GM23248 (cell line): ENCODE data around the gene MON2. TPM values are rescaled to one million over a fixed set of nuclear protein-coding genes. Genes with fewer than 3 reads are reported as not detected.

Source experiments
- DNase-seq: peaks from one replicate; pipeline ENCODE4 v3.0.0-alpha.2; 2015
- H2AFZ ChIP-seq: fragments of 200-600 bp; sonication (generic); 2 replicates; pipeline ENCODE4 v1.6.1; 2016; ENCODE audit warnings: antibody characterized with exemption
- H3F3A ChIP-seq: fragments of 200-600 bp; sonication (generic); 2 replicates; pipeline ENCODE4 v1.6.1; 2016; ENCODE audit warnings: mild to moderate bottlenecking, antibody characterized with exemption, mixed run types; ENCODE audit not compliant: insufficient read depth
- H3K27ac ChIP-seq: fragments of 200-600 bp; sonication (generic); 2 replicates; pipeline ENCODE4 v1.5.1; 2016; ENCODE audit warnings: mild to moderate bottlenecking
- H3K27me3 ChIP-seq: fragments of 200-600 bp; sonication (generic); replicated peaks from 2 replicates; pipeline ENCODE4 v1.6.1; 2016; ENCODE audit warnings: mild to moderate bottlenecking; ENCODE audit not compliant: insufficient read depth
- H3K36me3 ChIP-seq: fragments of 200-600 bp; sonication (generic); 2 replicates; pipeline ENCODE4 v1.6.1; 2016; ENCODE audit warnings: low read depth, mild to moderate bottlenecking
- H3K4me1 ChIP-seq: fragments of 200-600 bp; sonication (generic); 2 replicates; pipeline ENCODE4 v1.6.1; 2016; ENCODE audit warnings: mild to moderate bottlenecking; ENCODE audit not compliant: insufficient read depth
- H3K4me2 ChIP-seq: fragments of 200-600 bp; sonication (generic); one replicate; pipeline ENCODE4 v1.6.1; 2016; ENCODE audit warnings: mild to moderate bottlenecking; ENCODE audit not compliant: unreplicated experiment
- H3K4me3 ChIP-seq: fragments of 200-600 bp; sonication (generic); 2 replicates; pipeline ENCODE4 v1.5.1; 2016; ENCODE audit warnings: mild to moderate bottlenecking
- H3K79me2 ChIP-seq: fragments of 200-600 bp; sonication (generic); 2 replicates; pipeline ENCODE4 v1.6.1; 2016; ENCODE audit warnings: mild to moderate bottlenecking; ENCODE audit not compliant: insufficient read depth
- H3K9ac ChIP-seq: fragments of 200-600 bp; sonication (generic); 2 replicates; pipeline ENCODE4 v1.6.1; 2016; ENCODE audit warnings: mild to moderate bottlenecking
- H3K9me2 ChIP-seq: fragments of 200-600 bp; sonication (generic); 2 replicates; pipeline ENCODE4 v1.6.1; 2016; ENCODE audit warnings: mixed run types, mild to moderate bottlenecking, moderate library complexity; ENCODE audit not compliant: insufficient read depth
- H3K9me3 ChIP-seq: fragments of 200-600 bp; sonication (generic); one replicate; pipeline ENCODE4 v1.6.1; 2017; ENCODE audit warnings: low read depth
- H4K20me1 ChIP-seq: fragments of 200-600 bp; sonication (generic); 2 replicates; pipeline ENCODE4 v1.6.0; 2016; ENCODE audit not compliant: insufficient read depth
- EZH2 ChIP-seq: fragments of 200-600 bp; sonication (generic); IDR thresholded peaks from 2 replicates; pipeline ENCODE4 v1.6.1; 2018; ENCODE audit warnings: antibody characterized with exemption, mild to moderate bottlenecking; ENCODE audit not compliant: insufficient read depth, poor library complexity, severe bottlenecking
- EZH2phosphoT487 ChIP-seq: fragments of 200-600 bp; sonication (generic); IDR thresholded peaks from 2 replicates; pipeline ENCODE4 v1.6.1; 2018; ENCODE audit warnings: antibody characterized with exemption, moderate library complexity, mild to moderate bottlenecking, low read depth; ENCODE audit not compliant: insufficient read depth
- WGBS, 2 experiments: methylation state at CpG; one replicate each; pipeline ENCODE4 v1.1.6; 2015 to 2017; ENCODE audit warnings: low lambda C conversion rate in 2 of 2, low coverage in 1 of 2; ENCODE audit errors: missing lambda C conversion rate in 2 of 2; 5-methylcytosine and 5-hydroxymethylcytosine counted together
- in situ Hi-C: fragments of 300-500 bp; cut with MboI; formaldehyde crosslinking; loops from 2 replicates; pipeline ENCODE4 v1.15.0; 2020
- microRNA counts: library from miRNA; unstranded; fragments of <30 nt; microRNA quantifications from one replicate; lab custom pipeline; 2016
- microRNA-seq: library from miRNA; unstranded; fragments of <30 nt; microRNA quantifications from one replicate; pipeline ENCODE4, GENCODE V29; 2016; ENCODE audit warnings: borderline number of aligned reads
- polyA plus RNA-seq: library from polyadenylated mRNA; unstranded; fragments of >200 nt; fragmentation: Nextera tagmentation; extraction: Ambion mirVana; gene quantifications from 2 replicates; pipeline ENCODE4 v1.2.1, GENCODE V29; 2016
- small RNA-seq: library from RNA; depleted of rRNA; stranded (forward); fragments of <200 nt; gene quantifications from one replicate; pipeline ENCODE3, GENCODE V24; 2014; ENCODE audit warnings: low read depth, low replicate concordance
- total RNA-seq: library from RNA; depleted of rRNA; stranded (reverse); fragments of >200 nt; shearing (Covaris generic); gene quantifications from 2 replicates; pipeline ENCODE4 v1.2.3, GENCODE V29; 2014; rRNA removed

Gene MON2
- total and polyA plus RNA-seq, 2 experiments from 2014 or later: 22.1 to 26.8 TPM

- 0 out of 2 replicates have a peak, but pooled peaks cover under 1% of the 10 kb centered on the region for H3F3A ChIP-seq
- in situ Hi-C loops: no loop called here
- no peaks in the 10 kb centered on the region for H3K27me3 ChIP-seq
- 83 to 88% methylated on average over 8 of the region's 8 CpGs for WGBS, 2 experiments
- H4K20me1 ChIP-seq: no peaks in the 10 kb centered on the region
- no peak overlapping the region for H3K4me3 ChIP-seq
- no peaks in the 10 kb centered on the region for H3K9me3 ChIP-seq
- DNase-seq: no peak
- H3K79me2 ChIP-seq: no peaks in the 10 kb centered on the region
- no peak overlapping the region for H3K4me2 ChIP-seq
- peaks cover 2% of the 10 kb centered on the region; the same call in 1 of the 2 replicates for H3K4me1 ChIP-seq
- TF ChIP-seq EZH2: no peak
- no peak for TF ChIP-seq EZH2phosphoT487
- H2AFZ ChIP-seq: no peak overlapping the region
- H3K9me2 ChIP-seq: no peaks in the 10 kb centered on the region
- H3K27ac ChIP-seq: no peak overlapping the region
- H3K9ac ChIP-seq: no peak overlapping the region
- no peaks in the 10 kb centered on the region for H3K36me3 ChIP-seq
Observed at GRCh38 chr12:62646566-62646965, 179.9 kb downstream of the MON2 start.

- in situ Hi-C loops: no loop called here
- Histone ChIP-seq H3K4me1 (no peaks in the 10 kb centered on the region), H3K9me2 (no peaks in the 10 kb centered on the region), H3K79me2 (no peaks in the 10 kb centered on the region), H3F3A (no peaks in the 10 kb centered on the region), H3K27ac (no peak overlapping the region), H3K4me3 (no peak overlapping the region), H3K36me3 (no peaks in the 10 kb centered on the region), H4K20me1 (no peaks in the 10 kb centered on the region), H3K4me2 (no peak overlapping the region), H3K27me3 (no peaks in the 10 kb centered on the region), H2AFZ (peak overlapping the region; percentile 41; the same call in 1 of the 2 replicates), H3K9me3 (no peaks in the 10 kb centered on the region), H3K9ac (no peak overlapping the region)
- TF ChIP-seq EZH2: no peak
- no peak for TF ChIP-seq EZH2phosphoT487
- WGBS, 2 experiments: 4 to 15% methylated on average over 3 of the region's 3 CpGs
- DNase-seq: no peak
Observed at GRCh38 chr12:62647586-62647985, 181.0 kb downstream of the MON2 start.

DNA sequence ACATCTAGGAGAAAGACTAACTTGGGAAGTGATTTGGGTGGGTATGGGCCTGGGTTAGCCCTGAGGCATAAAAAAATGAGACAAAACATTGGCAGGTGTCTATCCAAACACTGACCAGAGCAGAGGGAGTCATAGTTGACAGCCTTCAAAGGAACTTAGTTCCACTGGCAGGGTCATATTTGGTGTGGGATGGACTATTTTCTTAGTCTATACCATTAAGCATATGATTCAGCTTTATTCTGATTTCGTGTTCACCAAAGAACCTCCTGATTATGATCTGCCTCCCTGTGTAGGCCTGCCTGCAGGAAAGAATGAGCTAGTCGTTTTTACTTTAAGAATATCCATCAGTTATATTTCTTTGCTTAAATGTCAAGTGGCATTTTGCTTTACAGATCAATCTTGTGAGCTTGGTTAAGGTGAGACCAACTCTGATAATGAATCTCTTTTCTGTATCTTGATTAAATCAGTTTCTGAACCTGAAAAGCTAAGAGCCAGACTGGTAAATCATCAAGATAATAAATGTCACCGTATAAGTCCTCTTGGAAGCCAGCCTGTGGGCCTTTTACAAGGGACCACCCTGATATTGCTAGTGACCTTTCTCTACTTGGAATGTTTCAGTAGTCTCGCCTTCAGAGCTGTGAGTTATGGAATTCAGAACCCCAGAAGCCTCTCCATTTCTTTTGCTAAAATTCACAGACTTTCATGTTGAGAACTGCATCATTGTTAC, 182.9 kb downstream of the MON2 start:
- H3K4me2 ChIP-seq: no peak overlapping the region
- H3K4me3 ChIP-seq: no peak overlapping the region
- no peaks in the 10 kb centered on the region for H3K9me3 ChIP-seq
- in situ Hi-C loops: no loop called here
- peak overlapping the region; percentile 43; the same call in 1 of the 2 replicates for H2AFZ ChIP-seq
- H3K9ac ChIP-seq: no peak overlapping the region
- no peaks in the 10 kb centered on the region for H3F3A ChIP-seq
- no peaks in the 10 kb centered on the region for H3K79me2 ChIP-seq
- H4K20me1 ChIP-seq: no peaks in the 10 kb centered on the region
- H3K36me3 ChIP-seq: no peaks in the 10 kb centered on the region
- H3K9me2 ChIP-seq: no peaks in the 10 kb centered on the region
- H3K4me1 ChIP-seq: no peaks in the 10 kb centered on the region
- WGBS, 2 experiments: 44 to 46% methylated on average over 4 of the region's 4 CpGs
- H3K27ac ChIP-seq: no peak overlapping the region
- H3K27me3 ChIP-seq: no peaks in the 10 kb centered on the region
- TF ChIP-seq EZH2: no peak
- no peak for TF ChIP-seq EZH2phosphoT487
- no peak for DNase-seq

MicroRNAs encoded within 50 kb of the gene (microRNA counts, 767-probe panel; counts per million panel counts)
- microRNA hsa-let-7i-5p (lab: Ali Mortazavi, UCI): 9,668 counts per million, percentile 99 among the panel's probes with 10 or more counts

Small RNAs within 50 kb of the gene (microRNA-seq; reads per million reads assigned to microRNA genes)
- gene MIRLET7I: 151,413 reads per million, percentile 100 among the genes with 10 or more reads in this experiment

Small RNAs within 50 kb of the gene (small RNA-seq; reads per million reads assigned to genes)
- gene MIRLET7I (226 reads per million, percentile 97 among the genes with 10 or more reads in this experiment), gene RNU6-399P (not detected)

Other genes with a start within 250 kb of the MON2 start
- 47.4 and 48.3 TPM in 2 replicates for gene USP15, start 206.4 kb upstream of the MON2 start, total RNA-seq
- gene USP15, start 206.4 kb upstream of the MON2 start, polyA plus RNA-seq: 43.0 and 54.4 TPM in 2 replicates